Skin of body (tissue), 2 donors: ENCODE measurements around the gene WHRN. TPM values are rescaled to one million over a fixed set of nuclear protein-coding genes. Genes with fewer than 3 reads are reported as not detected.
A peak's percentile ranks its signal among the peaks of the same experiment; 100 is the strongest.

ENCODE experiments used
- DNase-seq: peaks from one replicate; lab custom pipeline; 2025; lab: John Stamatoyannopoulos, UW
- total RNA-seq: library from RNA; depleted of rRNA; stranded (reverse); fragments of >200 nt; gene quantifications from one replicate; pipeline ENCODE4 v1.2.3, GENCODE V29; 2014

WHRN gene
- total RNA-seq, 1 donor from 2014 or later: 2.0 TPM

- no peak for DNase-seq
Measured at GRCh38 chr9:114384836-114385396, 120.4 kb downstream of the WHRN start.

- no peak for DNase-seq
Measured at GRCh38 chr9:114384341-114384740, 120.9 kb downstream of the WHRN start.

- DNase-seq: peak; percentile 52
Measured at GRCh38 chr9:114383521-114384231, 121.6 kb downstream of the WHRN start.

GRCh38 chr9:114382699-114383520, 122.4 kb downstream of the WHRN start:
- DNase-seq: no peak

GRCh38 chr9:114378883-114379282, 126.4 kb downstream of the WHRN start:
- no peak for DNase-seq

- no peak for DNase-seq
Measured at GRCh38 chr9:114378016-114378415, 127.3 kb downstream of the WHRN start.

- DNase-seq: no peak
Measured at GRCh38 chr9:114376586-114377445, 128.5 kb downstream of the WHRN start.

- no peak for DNase-seq
Measured at GRCh38 chr9:114375386-114376175, 129.7 kb downstream of the WHRN start.

GRCh38 chr9:114374936-114375335, 130.3 kb downstream of the WHRN start:
- DNase-seq: no peak

GRCh38 chr9:114373960-114374730, 131.1 kb downstream of the WHRN start:
- no peak for DNase-seq

- DNase-seq: no peak
Measured at GRCh38 chr9:114372921-114373448, 132.3 kb downstream of the WHRN start.

GRCh38 chr9:114371973-114372917, 133.0 kb downstream of the WHRN start:
- DNase-seq: no peak

- no peak for DNase-seq
Measured at GRCh38 chr9:114371343-114371944, 133.8 kb downstream of the WHRN start.

GRCh38 chr9:114370968-114371320, 134.3 kb downstream of the WHRN start:
- no peak for DNase-seq

GRCh38 chr9:114370251-114370967, 134.9 kb downstream of the WHRN start:
- no peak for DNase-seq

- DNase-seq: no peak
Measured at GRCh38 chr9:114369216-114370130, 135.8 kb downstream of the WHRN start.
